MM.1S (cell line): Measurements from ENCODE around the gene GCC1.
A peak's percentile ranks its signal among the peaks of the same experiment; 100 is the strongest.
"Not testable (repeated sequence)": the region's sequence is repeated elsewhere in the genome, so short reads cannot be mapped to it uniquely, and the experiment has no call there.

Source experiments
- DNase-seq: peaks from one replicate; pipeline ENCODE4 v3.0.0-alpha.2; 2015
- H2AFZ ChIP-seq: fragments of 300-600 bp; sonication (generic); 2 replicates; pipeline ENCODE4 v1.6.0; 2016; ENCODE audit warnings: antibody characterized with exemption, low read length
- H3F3A ChIP-seq: fragments of 300-600 bp; sonication (generic); 2 replicates; pipeline ENCODE4 v1.6.1; 2016; ENCODE audit warnings: mild to moderate bottlenecking, antibody characterized with exemption, low read length, moderate library complexity, mixed read lengths; ENCODE audit not compliant: insufficient read depth
- H3K27ac ChIP-seq: fragments of 300-600 bp; sonication (generic); 2 replicates; pipeline ENCODE4 v1.5.1; 2016; ENCODE audit warnings: mild to moderate bottlenecking, low read length
- H3K27me3 ChIP-seq: fragments of 300-600 bp; sonication (generic); replicated peaks from 2 replicates; pipeline ENCODE4 v1.6.0; 2016; ENCODE audit warnings: low read length; ENCODE audit not compliant: insufficient read depth
- H3K36me3 ChIP-seq: fragments of 300-600 bp; sonication (generic); replicated peaks from 2 replicates; pipeline ENCODE4 v1.6.1; 2016; ENCODE audit warnings: mild to moderate bottlenecking, low read length, mixed read lengths; ENCODE audit not compliant: insufficient read depth
- H3K4me1 ChIP-seq: fragments of 300-600 bp; sonication (generic); 2 replicates; pipeline ENCODE4 v1.6.1; 2016; ENCODE audit warnings: low read length, mixed read lengths
- H3K4me2 ChIP-seq: fragments of 300-600 bp; sonication (generic); 2 replicates; pipeline ENCODE4 v1.6.0; 2016; ENCODE audit warnings: low read depth, low read length
- H3K4me3 ChIP-seq: fragments of 300-600 bp; sonication (generic); 2 replicates; pipeline ENCODE4 v1.5.1; 2016; ENCODE audit warnings: low read length, mixed read lengths
- H3K79me2 ChIP-seq: fragments of 300-600 bp; sonication (generic); 2 replicates; pipeline ENCODE4 v1.6.1; 2016; ENCODE audit warnings: mixed run types, low read length, mixed read lengths
- H3K9ac ChIP-seq: fragments of 300-600 bp; sonication (generic); 2 replicates; pipeline ENCODE4 v1.6.1; 2016; ENCODE audit warnings: low read length, mixed read lengths
- H3K9me2 ChIP-seq: fragments of 300-600 bp; sonication (generic); replicated peaks from 2 replicates; pipeline ENCODE4 v1.6.1; 2016; ENCODE audit warnings: mild to moderate bottlenecking, low read length, mixed read lengths; ENCODE audit not compliant: insufficient read depth
- H3K9me3 ChIP-seq: fragments of 300-600 bp; sonication (generic); replicated peaks from 2 replicates; pipeline ENCODE4 v1.6.1; 2016; ENCODE audit warnings: mild to moderate bottlenecking, low read length, mixed read lengths; ENCODE audit not compliant: insufficient read depth
- H4K20me1 ChIP-seq: fragments of 300-600 bp; sonication (generic); 2 replicates; pipeline ENCODE4 v1.6.1; 2016; ENCODE audit warnings: mild to moderate bottlenecking, low read length, moderate library complexity, mixed read lengths; ENCODE audit not compliant: insufficient read depth
- CTCF ChIP-seq: fragments of 300-600 bp; sonication (generic); IDR thresholded peaks from 2 replicates; pipeline ENCODE4 v1.5.1; 2016; ENCODE audit warnings: antibody characterized with exemption, low read length, mixed read lengths
- EZH2 ChIP-seq: fragments of 300-600 bp; sonication (generic); optimal IDR thresholded peaks from 2 replicates; pipeline ENCODE3; 2017; ENCODE audit warnings: low read depth, mild to moderate bottlenecking, antibody characterized with exemption, low read length, mixed read lengths
- EZH2phosphoT487 ChIP-seq: fragments of 300-600 bp; sonication (generic); IDR thresholded peaks from 2 replicates; pipeline ENCODE4 v1.6.1; 2018; ENCODE audit warnings: antibody characterized with exemption, low read length

The GCC1 gene

GRCh38 chr7:127578711-127579275 is 6.6 kb downstream of the GCC1 start:
- no peaks in the 10 kb centered on the region for H3K9me3 ChIP-seq
- H3K9me2 ChIP-seq: no peaks in the 10 kb centered on the region
- no peak overlapping the region for H3K4me3 ChIP-seq
- H3K36me3 ChIP-seq: no peaks in the 10 kb centered on the region; the same call in 1 of the 2 replicates
- no peak overlapping the region for H3K4me2 ChIP-seq
- H3K9ac ChIP-seq: no peak overlapping the region
- H3F3A ChIP-seq: no peaks in the 10 kb centered on the region
- peaks cover 3% of the 10 kb centered on the region; the same call in 1 of the 2 replicates for H3K4me1 ChIP-seq
- H4K20me1 ChIP-seq: no peaks in the 10 kb centered on the region
- TF ChIP-seq EZH2phosphoT487 (no peak), EZH2 (no peak), CTCF (no peak)
- H2AFZ ChIP-seq: no peak overlapping the region
- DNase-seq: no peak
- H3K27me3 ChIP-seq: no peaks in the 10 kb centered on the region
- H3K27ac ChIP-seq: no peak overlapping the region
- H3K79me2 ChIP-seq: peaks cover 28% of the 10 kb centered on the region

GRCh38 chr7:127578036-127578684 is 7.2 kb downstream of the GCC1 start:
- Histone ChIP-seq H3K4me2 (no peak overlapping the region), H3K4me3 (no peak overlapping the region), H3F3A (no peaks in the 10 kb centered on the region), H3K27me3 (no peaks in the 10 kb centered on the region), H4K20me1 (no peaks in the 10 kb centered on the region), H3K9me3 (no peaks in the 10 kb centered on the region), H3K9me2 (no peaks in the 10 kb centered on the region), H3K36me3 (no peaks in the 10 kb centered on the region; the same call in 1 of the 2 replicates), H3K27ac (no peak overlapping the region), H2AFZ (no peak overlapping the region), H3K9ac (no peak overlapping the region), H3K4me1 (no peaks in the 10 kb centered on the region), H3K79me2 (peaks cover 22% of the 10 kb centered on the region)
- no peak for DNase-seq
- TF ChIP-seq EZH2 (no peak), CTCF (peak; percentile 24), EZH2phosphoT487 (no peak)

GRCh38 chr7:127571741-127572505 is 13.5 kb downstream of the GCC1 start:
- Histone ChIP-seq H3F3A (no peaks in the 10 kb centered on the region), H2AFZ (no peak overlapping the region), H3K9ac (no peak overlapping the region), H3K27ac (no peak overlapping the region), H4K20me1 (no peaks in the 10 kb centered on the region), H3K4me3 (no peak overlapping the region), H3K27me3 (no peaks in the 10 kb centered on the region), H3K9me2 (no peaks in the 10 kb centered on the region), H3K36me3 (no peaks in the 10 kb centered on the region), H3K79me2 (no peaks in the 10 kb centered on the region), H3K4me1 (no peaks in the 10 kb centered on the region), H3K4me2 (no peak overlapping the region), H3K9me3 (no peaks in the 10 kb centered on the region)
- DNase-seq: no peak
- TF ChIP-seq CTCF (no peak), EZH2phosphoT487 (no peak), EZH2 (no peak)

GRCh38 chr7:127568034-127568433 is 17.4 kb downstream of the GCC1 start:
- H3K9me3 ChIP-seq, H3K27me3 ChIP-seq, H3K9me2 ChIP-seq, H3K4me2 ChIP-seq, H3K4me1 ChIP-seq, H3K4me3 ChIP-seq, H3K79me2 ChIP-seq, H2AFZ ChIP-seq, H3K9ac ChIP-seq, H3K36me3 ChIP-seq, DNase-seq, H3F3A ChIP-seq, H3K27ac ChIP-seq, H4K20me1 ChIP-seq: not testable (repeated sequence)
